Lower leg skin (tissue), 4 donors: ENCODE measurements around the gene ODF2. TPM values are rescaled to one million over a fixed set of nuclear protein-coding genes. Genes with fewer than 3 reads are reported as not detected.
"Not testable (repeated sequence)": the region's sequence is repeated elsewhere in the genome, so short reads cannot be mapped to it uniquely, and the experiment has no call there.

Experiments used
- DNase-seq, 2 donors: peaks; one replicate each; pipeline ENCODE4 v3.0.0-alpha.2; 2019; ENCODE audit warnings: low spot score in 2 of 2
- H3K4me3 ChIP-seq: fragments of 200-600 bp; sonication (generic); 2 replicates; pipeline ENCODE4 v1.5.1; 2017; ENCODE audit warnings: mild to moderate bottlenecking, low read depth; ENCODE audit not compliant: poor library complexity, severe bottlenecking
- CTCF ChIP-seq, 3 donors: fragments of 450-650 bp; IDR thresholded peaks; one replicate each; pipeline ENCODE4 v1.5.1; 2016; ENCODE audit warnings: antibody characterized with exemption in 3 of 3, mild to moderate bottlenecking in 3 of 3, moderate library complexity in 2 of 3
- POLR2A ChIP-seq, 2 donors: fragments of 450-650 bp; IDR thresholded peaks; one replicate each; pipeline ENCODE4 v1.6.1; 2016 to 2017; ENCODE audit warnings: antibody characterized with exemption in 2 of 2, mild to moderate bottlenecking in 1 of 2, moderate library complexity in 1 of 2
- WGBS, 2 donors: methylation state at CpG; one replicate each; pipeline ENCODE4 v1.1.5; 2018; 5-methylcytosine and 5-hydroxymethylcytosine counted together
- intact Hi-C: fragments of 100-400 bp; cut with DNase I; formaldehyde crosslinking; loops from one replicate; pipeline ENCODE4 v1.15.0; 2023; ENCODE audit warnings: low total_unique reads
- total RNA-seq, 4 donors: library from RNA; depleted of rRNA; stranded (reverse); fragments of >200 nt; gene quantifications; one replicate each; pipeline ENCODE4 v1.1.0, GENCODE V29; 2016

The ODF2 gene
- total RNA-seq, 4 donors from 2014 or later: 15.0 to 22.1 (median 18.0) TPM

GRCh38 chr9:128416432-128417019, 39.3 kb upstream of the ODF2 start:
- H3K4me3 ChIP-seq: no peak overlapping the region
- TF ChIP-seq CTCF (IDR thresholded peaks at IDR 0.05) (no peak), POLR2A (IDR thresholded peaks at IDR 0.05) (no peak)
- no peak for DNase-seq
- 60 to 63% methylated on average over 6 of the region's 6 CpGs for WGBS, 2 donors
- intact Hi-C loops: loop anchor here (5.0 to 10.0 kb wide), 2 partner anchors 52 to 1514 kb away; no protein-coding TSS in a partner anchor

- H3K4me3 ChIP-seq: no peak overlapping the region
- TF ChIP-seq CTCF (IDR thresholded peaks at IDR 0.05) (no peak), POLR2A (IDR thresholded peaks at IDR 0.05) (no peak)
- intact Hi-C loops: loop anchor here (5.0 to 10.0 kb wide), 2 partner anchors 54 to 1517 kb away; no protein-coding TSS in a partner anchor
- DNase-seq: no peak
- WGBS, 2 donors: 6 to 7% methylated on average over 26 to 28 of the region's 28 CpGs
Observed at GRCh38 chr9:128419061-128419925, 36.5 kb upstream of the ODF2 start.

GRCh38 chr9:128420060-128420650, 35.7 kb upstream of the ODF2 start:
- intact Hi-C loops: no loop called here
- TF ChIP-seq CTCF (IDR thresholded peaks at IDR 0.05) (no peak), POLR2A (IDR thresholded peaks at IDR 0.05) (no peak)
- peak overlapping the region; percentile 85 for H3K4me3 ChIP-seq
- 0 to 1% methylated on average over 20 to 56 of the region's 59 CpGs for WGBS, 2 donors
- peak; percentile 35 to 92 for DNase-seq

- intact Hi-C loops: no loop called here
- H3K4me3 ChIP-seq: peak within 1 kb of the TSS; percentile 85
- peak in 1 of 2 donors; percentile 90 for DNase-seq
- 0 to 1% methylated on average over 14 to 26 of the region's 59 CpGs for WGBS, 2 donors
- TF ChIP-seq POLR2A (IDR thresholded peaks at IDR 0.05): no peak
- no peak for TF ChIP-seq CTCF (IDR thresholded peaks at IDR 0.05)
Observed at GRCh38 chr9:128420651-128421481, 34.9 kb upstream of the ODF2 start, which contains the start of gene CERCAM. Gene CERCAM (plus strand): TSS chr9:128420857. CDS start chr9:128420878, 21 bp downstream.

GRCh38 chr9:128421482-128421996, 34.3 kb upstream of the ODF2 start:
- TF ChIP-seq CTCF (IDR thresholded peaks at IDR 0.05) (no peak), POLR2A (IDR thresholded peaks at IDR 0.05) (no peak)
- DNase-seq: peak; percentile 31 to 90
- 19 to 42% methylated on average over 3 to 7 of the region's 11 CpGs for WGBS, 2 donors
- H3K4me3 ChIP-seq: peak overlapping the region; percentile 85
- intact Hi-C loops: no loop called here

GRCh38 chr9:128422022-128422782, 33.6 kb upstream of the ODF2 start:
- DNase-seq, intact Hi-C loops, H3K4me3 ChIP-seq: not testable (repeated sequence)
- 86 to 87% methylated on average over 13 of the region's 13 CpGs for WGBS, 2 donors
